SK-N-SH (cell line): ENCODE results near the gene OR5M11. TPM values are rescaled to one million over a fixed set of nuclear protein-coding genes. Genes with fewer than 3 reads are reported as not detected.
"Not testable (repeated sequence)": the region's sequence is repeated elsewhere in the genome, so short reads cannot be mapped to it uniquely, and the experiment has no call there.

ENCODE experiments used
- CTCF ChIA-PET: fragments of 300-600, 350-600 bp; formaldehyde crosslinking; extraction: SDS; loops from one replicate; lab custom pipeline; 2021; lab: Yijun Ruan, JAX
- POLR2A ChIA-PET: fragments of 350-600 bp; sonication (Branson Sonifier 250); formaldehyde crosslinking; extraction: SDS; loops from one replicate; lab custom pipeline; 2020; ENCODE audit warnings: antibody characterized with exemption, inconsistent platforms; lab: Yijun Ruan, JAX
- DNase-seq: peaks from one replicate; pipeline ENCODE4 v3.0.0; 2012
- H2AFZ ChIP-seq: fragments of 200-600 bp; sonication (generic); 2 replicates; pipeline ENCODE4 v1.8.1; 2016; ENCODE audit warnings: antibody characterized with exemption, mild to moderate bottlenecking, low read depth
- H3F3A ChIP-seq: fragments of 200-600 bp; sonication (generic); replicated peaks from 2 replicates; pipeline ENCODE3; 2016; ENCODE audit warnings: antibody characterized with exemption, mild to moderate bottlenecking; ENCODE audit not compliant: insufficient read depth
- H3K27ac ChIP-seq, 2 experiments: fragments of 200-500 bp in 1 of 2; fragments of 200-600 bp in 1 of 2; sonication (Bioruptor generic) in 1 of 2; sonication (generic), shearing (Covaris generic) in 1 of 2; 2 replicates each; pipeline versions ENCODE4 v1.5.1 to v1.6.1; 2014 to 2016; ENCODE audit warnings: low read depth in 2 of 2, inconsistent platforms in 1 of 2, low read length in 1 of 2, mild to moderate bottlenecking in 1 of 2, mixed read lengths in 1 of 2
- H3K27me3 ChIP-seq: fragments of 200-600 bp; sonication (generic), shearing (Covaris generic); 2 replicates; pipeline ENCODE4 v1.6.1; 2016; ENCODE audit warnings: mixed run types; ENCODE audit not compliant: insufficient read depth
- H3K36me3 ChIP-seq, 2 experiments: fragments of 200-500 bp in 1 of 2; fragments of 200-600 bp in 1 of 2; sonication (Bioruptor generic) in 1 of 2; sonication (generic) in 1 of 2; replicated peaks in 1 of 2; 2 replicates each; pipeline versions ENCODE3 to v1.5.1; 2014 to 2016; ENCODE audit warnings: low read length in 1 of 2, mild to moderate bottlenecking in 1 of 2; ENCODE audit not compliant: insufficient read depth in 2 of 2, control insufficient read depth in 1 of 2
- H3K4me1 ChIP-seq, 2 experiments: fragments of 200-500 bp in 1 of 2; fragments of 200-600 bp in 1 of 2; sonication (Bioruptor generic) in 1 of 2; sonication (generic), shearing (Covaris generic) in 1 of 2; 2 replicates each; pipeline versions ENCODE4 v1.5.1 to v1.6.1; 2014 to 2016; ENCODE audit warnings: low read depth in 1 of 2, low read length in 1 of 2, mixed run types in 1 of 2; ENCODE audit not compliant: insufficient read depth in 2 of 2, control insufficient read depth in 1 of 2
- H3K4me2 ChIP-seq: fragments of 200-600 bp; sonication (generic), shearing (Covaris generic); 2 replicates; pipeline ENCODE4 v1.6.1; 2017; ENCODE audit warnings: mixed run types
- H3K4me3 ChIP-seq, 2 experiments: fragments of 200-500 bp in 1 of 2; fragments of 200-600 bp in 1 of 2; sonication (Bioruptor generic) in 1 of 2; sonication (generic), shearing (Covaris generic) in 1 of 2; 2 replicates each; pipeline versions ENCODE4 v1.5.1 to v1.8.1; 2014 to 2016; ENCODE audit warnings: low read depth in 2 of 2, inconsistent platforms in 1 of 2, low read length in 1 of 2, mild to moderate bottlenecking in 1 of 2, mixed read lengths in 1 of 2, moderate library complexity in 1 of 2
- H3K79me2 ChIP-seq: fragments of 200-600 bp; sonication (generic); 2 replicates; pipeline ENCODE4 v1.8.1; 2017; ENCODE audit warnings: mild to moderate bottlenecking; ENCODE audit not compliant: insufficient read depth
- H3K9ac ChIP-seq: fragments of 200-600 bp; sonication (generic); 2 replicates; pipeline ENCODE4 v1.6.1; 2017; ENCODE audit warnings: mixed run types
- H3K9me2 ChIP-seq: fragments of 200-600 bp; sonication (generic); 2 replicates; pipeline ENCODE4 v1.6.1; 2017; ENCODE audit warnings: mixed run types
- H3K9me3 ChIP-seq: fragments of 200-600 bp; sonication (generic); 2 replicates; pipeline ENCODE4 v1.6.1; 2017; ENCODE audit warnings: mixed run types, mild to moderate bottlenecking, moderate library complexity
- H4K20me1 ChIP-seq: fragments of 200-600 bp; sonication (generic); 2 replicates; pipeline ENCODE4 v1.6.1; 2017; ENCODE audit warnings: mild to moderate bottlenecking, mixed run types; ENCODE audit not compliant: insufficient read depth
- CHD2 ChIP-seq: fragments of 150-350 bp; IDR thresholded peaks from 2 replicates; pipeline ENCODE4 v1.6.1; 2018; ENCODE audit warnings: low read length; ENCODE audit not compliant: partially characterized antibody
- GATA2 ChIP-seq: sonication (generic); formaldehyde crosslinking; IDR thresholded peaks from 2 replicates; pipeline ENCODE4 v1.5.0; 2020; ENCODE audit warnings: mild to moderate bottlenecking, missing genetic modification reagents
- POLR2AphosphoS5 ChIP-seq: IDR thresholded peaks from 2 replicates; pipeline ENCODE4 v1.6.1; 2012; ENCODE audit warnings: low read depth, low read length
- REST ChIP-seq: IDR thresholded peaks from 2 replicates; pipeline ENCODE4 v1.6.1; 2012; ENCODE audit warnings: mild to moderate bottlenecking, low read depth, low read length, moderate library complexity
- RFX5 ChIP-seq: IDR thresholded peaks from 2 replicates; pipeline ENCODE4 v1.6.1; 2012; ENCODE audit warnings: mild to moderate bottlenecking, improper control_type of control experiment, low read length
- TAF1 ChIP-seq: IDR thresholded peaks from 2 replicates; pipeline ENCODE4 v1.6.1; 2012; ENCODE audit warnings: low read depth, mild to moderate bottlenecking, low read length, moderate library complexity, borderline replicate concordance
- TEAD4 ChIP-seq: IDR thresholded peaks from 2 replicates; pipeline ENCODE4 v1.4.0; 2012; ENCODE audit warnings: mild to moderate bottlenecking, borderline replicate concordance; ENCODE audit not compliant: insufficient read depth
- WGBS: methylation state at CpG from one replicate; pipeline ENCODE4 v1.1.6; 2017; ENCODE audit warnings: low lambda C conversion rate; 5-methylcytosine and 5-hydroxymethylcytosine counted together
- polyA plus RNA-seq, 3 experiments: library from polyadenylated mRNA; depleted of rRNA; stranded (reverse); fragments of >200 nt; gene quantifications; 2 replicates each; pipeline ENCODE4 v1.2.3, GENCODE V29; 2012
- TF ChIP-seq, protein P1 (sequence below): fragments of 150-350 bp; IDR thresholded peaks from 2 replicates; pipeline ENCODE4 v1.6.1; 2017; ENCODE audit warnings: antibody characterized with exemption, low read length, low read depth, borderline replicate concordance
- TF ChIP-seq, protein P2 (sequence below): IDR thresholded peaks from 2 replicates; pipeline ENCODE4 v1.4.0; 2012; ENCODE audit warnings: low read depth

OR5M11 gene
- polyA plus RNA-seq, 1 of the 3 experiments (the other 2 are of a cell fraction) = not detected

GRCh38 chr11:56577621-56578020 is 34.6 kb upstream of the OR5M11 start, which contains the start of gene OR5M10 (continued):
- no peak for TF ChIP-seq REST
- TF ChIP-seq, protein P1, sequence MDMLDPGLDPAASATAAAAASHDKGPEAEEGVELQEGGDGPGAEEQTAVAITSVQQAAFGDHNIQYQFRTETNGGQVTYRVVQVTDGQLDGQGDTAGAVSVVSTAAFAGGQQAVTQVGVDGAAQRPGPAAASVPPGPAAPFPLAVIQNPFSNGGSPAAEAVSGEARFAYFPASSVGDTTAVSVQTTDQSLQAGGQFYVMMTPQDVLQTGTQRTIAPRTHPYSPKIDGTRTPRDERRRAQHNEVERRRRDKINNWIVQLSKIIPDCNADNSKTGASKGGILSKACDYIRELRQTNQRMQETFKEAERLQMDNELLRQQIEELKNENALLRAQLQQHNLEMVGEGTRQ = no peak
- TF ChIP-seq TAF1 = no peak
- no peak for TF ChIP-seq POLR2AphosphoS5

DNA sequence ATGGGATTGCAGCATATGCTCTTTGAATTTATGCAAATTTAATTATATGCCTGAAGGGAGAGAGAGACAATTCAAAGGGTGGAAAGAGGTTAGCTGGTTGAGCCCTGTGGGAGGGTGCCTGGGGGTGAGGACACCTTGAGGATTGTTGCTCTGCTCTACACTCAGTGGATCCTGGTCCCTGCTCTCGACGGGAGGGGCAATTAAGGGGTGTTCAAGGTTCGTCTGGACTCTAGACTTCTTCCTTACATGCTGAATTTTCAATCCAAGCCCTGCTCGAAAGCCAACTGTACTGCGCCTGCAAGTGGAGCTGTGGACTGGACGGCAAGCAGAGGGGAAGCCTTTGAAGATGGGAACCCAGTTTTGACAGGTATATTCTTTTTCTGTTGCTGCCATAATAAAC is 15.5 kb upstream of the OR5M11 start:
- H3F3A ChIP-seq = no peaks in the 10 kb centered on the region
- H3K4me1 ChIP-seq = no peaks in the 10 kb centered on the region
- H3K79me2 ChIP-seq = no peaks in the 10 kb centered on the region
- no peaks in the 10 kb centered on the region for H3K27me3 ChIP-seq
- H3K4me2 ChIP-seq = no peak overlapping the region
- H4K20me1 ChIP-seq = no peaks in the 10 kb centered on the region
- ChIA-PET POLR2A (no interaction called here), CTCF (no interaction called here)
- H3K9me3 ChIP-seq = no peaks in the 10 kb centered on the region
- H3K36me3 ChIP-seq = no peaks in the 10 kb centered on the region
- TF ChIP-seq TEAD4 (no peak), CHD2 (no peak), GATA2 (CRISPR knock-in tag) (no peak), RFX5 (no peak)
- TF ChIP-seq, protein P2, sequence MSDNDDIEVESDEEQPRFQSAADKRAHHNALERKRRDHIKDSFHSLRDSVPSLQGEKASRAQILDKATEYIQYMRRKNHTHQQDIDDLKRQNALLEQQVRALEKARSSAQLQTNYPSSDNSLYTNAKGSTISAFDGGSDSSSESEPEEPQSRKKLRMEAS = no peak
- no peak overlapping the region for H3K4me3 ChIP-seq
- 0% methylated on average over 6 of the region's 6 CpGs for WGBS
- no peak overlapping the region for H2AFZ ChIP-seq
- H3K9ac ChIP-seq = no peak overlapping the region
- DNase-seq = no peak
- no peak overlapping the region for H3K27ac ChIP-seq
- no peaks in the 10 kb centered on the region for H3K9me2 ChIP-seq

DNA sequence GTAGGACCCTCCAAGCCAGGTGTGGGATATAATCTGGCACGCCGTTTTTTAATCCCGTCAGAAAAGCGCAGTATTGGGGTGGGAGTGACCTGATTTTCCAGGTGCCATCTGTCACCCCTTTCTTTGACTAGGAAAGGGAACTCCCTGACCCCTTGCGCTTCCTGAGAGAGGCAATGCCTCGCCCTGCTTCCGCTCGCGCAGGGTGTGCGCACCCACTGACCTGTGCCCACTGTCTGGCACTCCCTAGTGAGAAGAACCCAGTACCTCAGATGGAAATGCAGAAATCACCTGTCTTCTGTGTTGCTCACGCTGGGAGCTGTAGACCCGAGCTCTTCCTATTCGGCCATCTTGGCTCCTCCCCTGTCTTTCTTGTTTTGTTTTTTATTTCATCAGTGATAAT is 11.6 kb upstream of the OR5M11 start:
- H3K27ac ChIP-seq, H3K79me2 ChIP-seq, H2AFZ ChIP-seq, H3K9ac ChIP-seq, CTCF ChIA-PET, H3K27me3 ChIP-seq, H3K9me3 ChIP-seq, H3K9me2 ChIP-seq, H3K4me1 ChIP-seq, DNase-seq, H3K4me3 ChIP-seq, H4K20me1 ChIP-seq, POLR2A ChIA-PET, H3F3A ChIP-seq, H3K4me2 ChIP-seq, H3K36me3 ChIP-seq: not testable (repeated sequence)
- WGBS = 0% methylated on average over 7 of the region's 13 CpGs
